GM18499 (cell line): ENCODE results near the gene KDM5B.

ENCODE experiments used
- ATAC-seq: cut with Tn5 transposase; IDR thresholded peaks from one replicate; pipeline ENCODE4 v1.9.1; 2021; ENCODE audit warnings: moderate number of reproducible peaks; ENCODE audit not compliant: insufficient read depth, unreplicated experiment

Gene KDM5B

GRCh38 chr1:202815120-202815519 is 6.9 kb upstream of the KDM5B start:
- ATAC-seq = no peak

- no peak for ATAC-seq
Observed at GRCh38 chr1:202812176-202813026, 4.2 kb upstream of the KDM5B start.

DNA sequence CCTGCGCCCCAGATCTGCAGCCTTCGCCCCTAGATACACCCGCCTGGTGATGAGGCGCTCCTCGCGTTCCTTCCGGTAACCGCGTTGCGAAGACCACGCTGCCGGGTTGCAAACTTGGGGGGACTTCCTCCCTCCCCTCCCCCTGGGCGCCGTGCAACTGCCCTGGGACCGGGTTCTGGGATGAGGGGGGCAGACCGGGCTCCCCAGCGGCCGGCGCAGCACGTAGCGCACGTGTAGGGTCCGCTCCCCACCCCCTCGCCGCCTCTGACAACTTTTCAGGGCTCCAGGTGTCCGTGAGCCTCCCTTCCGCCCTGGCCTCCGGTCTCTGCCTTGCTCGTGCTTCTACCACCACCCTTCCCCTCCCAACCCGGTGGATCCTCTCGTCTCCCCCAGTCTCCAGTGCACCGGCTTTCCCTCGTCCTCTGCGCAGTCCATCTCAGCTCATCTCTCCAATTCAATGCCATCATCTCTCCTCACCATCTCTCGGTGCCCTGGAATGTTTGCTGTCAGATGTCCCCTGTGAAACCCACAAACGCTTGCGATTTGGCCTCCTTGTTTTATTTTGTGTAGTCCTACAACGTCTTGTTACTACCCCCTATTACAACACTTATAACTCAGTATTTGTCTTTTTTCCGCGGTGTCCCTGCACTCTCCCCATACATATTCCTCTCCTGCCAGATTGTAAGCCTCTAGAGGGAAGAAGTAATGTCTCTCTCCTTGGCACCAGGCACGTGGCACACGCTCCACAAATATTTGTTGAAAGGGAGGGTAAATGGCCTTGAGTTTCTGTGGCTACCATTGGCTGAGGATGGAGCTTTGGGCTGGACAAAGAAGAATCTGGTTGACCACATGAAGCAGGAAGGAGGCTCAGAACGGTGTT is 3.3 kb upstream of the KDM5B start:
- ATAC-seq = no peak

DNA sequence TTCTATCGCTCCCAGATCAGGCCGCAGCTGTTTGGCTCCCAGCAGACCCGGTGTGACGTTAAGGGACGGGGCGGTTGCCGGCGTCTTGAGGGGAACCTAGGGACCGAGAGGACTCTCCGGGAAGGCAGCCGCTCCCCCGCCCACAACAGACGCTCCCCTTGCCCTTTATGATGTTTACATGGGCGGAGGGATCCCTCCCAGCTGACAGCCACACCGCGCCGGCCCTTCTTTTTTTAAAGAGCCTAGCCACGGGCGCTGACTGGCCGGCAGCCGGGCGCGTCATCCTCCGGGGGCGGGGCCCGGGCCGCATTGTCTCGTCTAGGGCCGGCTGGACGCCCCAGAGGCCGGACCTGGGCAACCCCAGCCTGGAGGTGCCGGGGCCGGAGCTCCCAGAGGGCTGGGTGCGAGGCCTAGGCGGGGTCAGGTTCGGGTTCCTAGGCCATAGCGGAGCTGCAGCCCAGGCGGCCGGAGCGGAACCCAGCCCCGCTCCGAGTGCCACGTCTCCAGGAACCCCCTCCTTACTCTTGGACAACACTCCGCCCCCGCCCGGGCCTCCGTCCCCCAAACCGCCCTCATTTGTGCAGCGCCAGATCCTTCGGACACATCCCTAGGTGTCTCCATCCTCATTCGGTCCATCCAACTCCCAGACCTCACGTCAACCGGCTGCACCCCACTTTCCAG is 2.5 kb upstream of the KDM5B start, which contains the start of gene PCAT6:
PCAT6 (plus strand) TSS at position 340 of the 681 bp plus-strand sequence.
- no peak for ATAC-seq

GRCh38 chr1:202810193-202810614 is 2.0 kb upstream of the KDM5B start:
- ATAC-seq = no peak

DNA sequence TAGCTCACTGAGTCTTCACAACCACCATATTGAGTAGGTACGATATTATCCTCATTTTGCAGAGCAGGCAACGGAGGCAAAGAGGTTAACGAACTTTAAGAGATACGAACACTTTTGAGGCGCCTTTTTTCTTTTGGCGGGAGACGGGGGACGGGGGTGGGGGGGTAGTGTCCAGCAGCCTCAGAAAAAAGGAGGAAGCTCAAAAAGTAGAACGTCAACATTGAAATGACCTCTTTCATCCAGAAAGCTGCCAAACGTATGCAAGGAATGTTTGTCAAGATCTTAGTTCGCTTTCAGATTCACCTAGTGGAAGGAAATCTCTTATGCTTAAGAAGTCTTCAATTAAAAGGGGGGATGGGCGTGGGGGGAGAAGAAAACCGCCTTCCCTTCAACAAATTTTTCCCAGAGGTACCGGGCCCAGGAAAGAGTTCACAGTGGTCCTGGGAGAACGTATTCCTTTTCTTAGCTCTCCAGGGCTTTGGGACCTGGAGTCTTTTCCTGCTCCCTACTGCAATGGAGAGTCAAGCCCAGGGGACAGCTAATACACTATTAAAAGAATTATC is 1.5 kb upstream of the KDM5B start:
- ATAC-seq = no peak

DNA sequence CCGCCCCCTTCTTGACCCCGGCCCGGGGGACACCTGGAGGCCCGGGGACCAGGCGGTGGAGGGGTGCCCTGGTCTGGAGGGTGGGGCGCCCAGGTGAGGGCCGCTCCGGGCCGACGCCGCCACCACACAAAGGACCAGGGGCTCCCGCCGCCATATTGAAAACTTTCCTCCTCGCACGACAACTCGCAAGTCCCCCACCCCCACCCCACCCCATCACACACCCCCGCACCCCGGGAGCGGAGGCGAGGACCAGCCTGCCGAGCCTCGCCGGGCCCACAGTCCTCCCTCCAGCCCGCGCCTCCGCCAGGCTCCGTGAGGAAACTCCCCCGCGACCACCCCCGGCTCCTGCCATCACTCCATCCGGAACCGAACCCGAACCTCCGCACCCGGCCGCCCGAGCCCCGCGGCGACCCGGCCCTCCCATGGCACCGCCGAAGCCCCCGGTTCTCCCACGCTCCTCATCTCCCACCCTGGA is 733 bp downstream of the KDM5B start:
- no peak for ATAC-seq

DNA sequence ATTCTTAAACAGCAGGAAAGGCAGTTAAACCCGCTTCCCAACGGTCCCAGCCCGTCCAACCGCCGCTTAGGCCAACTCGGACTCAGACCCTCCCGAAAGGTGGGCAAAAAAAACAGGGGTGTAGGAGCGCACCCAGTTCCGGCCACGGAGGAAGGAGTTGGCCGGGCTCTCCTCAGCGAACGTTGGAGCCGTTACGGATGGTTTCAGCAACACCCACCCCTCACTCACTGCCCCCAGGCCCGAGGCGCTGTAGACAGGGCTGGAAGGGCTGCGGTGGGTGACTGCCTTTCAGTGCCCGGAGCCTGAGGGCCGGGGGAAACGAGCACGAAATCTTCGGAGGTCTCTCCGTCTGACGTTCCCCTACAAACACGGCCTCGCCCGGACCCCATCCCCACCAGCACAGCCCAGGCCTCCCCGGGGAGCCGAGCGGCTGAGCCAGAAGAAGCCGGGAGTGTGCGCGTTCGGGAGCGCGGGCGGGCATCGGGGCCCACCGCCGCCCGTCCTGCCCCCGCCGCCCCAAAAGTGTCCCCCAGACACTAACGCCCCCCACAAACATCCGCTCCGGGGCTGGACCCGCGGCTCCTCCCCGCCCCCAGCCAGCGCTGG is 1.3 kb downstream of the KDM5B start:
- ATAC-seq = no peak

DNA sequence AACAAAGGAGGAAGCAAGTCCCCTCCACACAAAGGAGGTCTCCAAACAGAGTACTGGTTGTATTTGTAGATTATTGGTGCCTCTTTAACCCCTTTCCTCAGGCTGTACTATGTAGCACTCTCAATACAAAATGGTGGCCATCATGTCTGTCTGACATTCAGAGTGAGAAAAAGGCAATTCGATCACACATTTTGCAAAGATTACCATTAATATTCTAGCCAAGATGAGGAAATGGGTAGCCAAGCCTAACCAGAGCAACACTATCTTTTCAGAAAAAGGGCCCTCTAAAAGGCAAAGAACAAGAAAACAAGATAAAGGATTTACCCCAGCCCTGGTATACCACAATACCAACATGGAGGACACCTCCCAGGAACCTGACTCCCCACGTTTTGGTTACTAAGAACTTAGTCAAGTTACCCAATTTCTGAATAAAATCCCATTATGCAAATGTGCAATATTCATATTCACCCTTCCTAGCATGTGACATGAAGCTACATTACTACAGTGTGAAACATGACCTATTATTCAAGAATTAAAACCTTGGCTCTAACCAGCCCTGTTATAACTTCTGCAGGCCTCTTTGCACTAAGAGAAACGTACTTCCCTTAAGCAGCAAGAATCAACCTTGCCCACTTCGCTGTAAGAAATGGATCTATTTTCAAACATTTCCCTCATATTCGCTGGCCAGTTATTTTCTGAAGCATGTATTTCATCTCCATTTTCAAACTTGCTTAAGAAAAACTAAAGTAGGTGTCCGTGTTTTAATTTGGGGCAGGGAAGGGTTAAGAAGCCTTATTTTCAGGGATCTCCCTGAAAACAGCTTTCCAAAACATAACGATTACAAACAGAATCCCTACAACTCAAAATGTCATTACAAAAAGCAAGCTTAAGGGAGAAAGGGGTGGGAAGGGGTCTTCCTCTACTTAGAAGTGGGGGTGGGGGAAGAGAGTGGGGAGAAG is 2.1 kb downstream of the KDM5B start:
- ATAC-seq = no peak

- no peak for ATAC-seq
Observed at GRCh38 chr1:202804126-202804525, 4.1 kb downstream of the KDM5B start.

DNA sequence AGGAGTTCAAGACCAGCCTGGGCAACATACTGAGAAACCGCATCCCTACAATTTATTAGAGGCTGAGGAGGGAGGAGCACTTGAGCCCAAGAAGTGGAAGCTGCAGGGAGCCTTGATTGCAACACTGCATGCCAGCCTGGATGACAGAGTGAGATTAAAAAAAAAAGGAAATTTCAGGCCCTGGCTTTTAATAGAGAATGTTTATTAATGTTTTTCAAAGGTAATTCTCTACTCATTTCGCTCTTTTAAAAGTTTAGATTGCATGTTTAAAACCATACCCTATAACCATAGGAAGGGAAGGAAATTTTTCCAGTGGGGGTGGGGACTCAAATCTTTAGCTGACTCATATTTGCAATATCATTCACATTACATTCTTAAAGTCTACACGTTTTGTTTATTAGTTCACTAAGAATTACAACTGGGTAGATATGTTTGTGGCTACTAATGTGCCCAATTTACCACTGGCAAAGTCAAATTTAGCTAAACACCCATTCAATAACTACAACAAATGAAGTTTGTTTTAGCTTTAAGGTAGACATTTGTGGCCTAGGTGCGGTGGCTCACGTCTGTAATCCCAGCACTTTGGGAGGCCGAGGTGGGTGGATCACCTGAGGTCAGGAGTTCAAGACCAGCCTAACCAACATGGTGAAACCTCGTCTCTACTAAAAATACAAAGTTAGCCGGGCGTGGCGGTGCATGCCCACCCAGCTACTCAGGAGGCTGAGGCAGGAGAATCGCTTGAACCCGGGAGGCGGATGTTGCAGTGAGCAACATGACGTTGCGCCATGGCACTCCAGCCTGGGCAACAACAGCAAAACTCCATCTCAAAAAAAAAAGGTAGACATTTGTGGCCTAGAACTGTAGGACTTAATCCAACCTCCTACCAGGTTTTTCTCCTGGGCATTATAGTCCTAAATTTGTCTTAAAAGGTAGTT is 5.0 kb downstream of the KDM5B start:
- no peak for ATAC-seq

DNA sequence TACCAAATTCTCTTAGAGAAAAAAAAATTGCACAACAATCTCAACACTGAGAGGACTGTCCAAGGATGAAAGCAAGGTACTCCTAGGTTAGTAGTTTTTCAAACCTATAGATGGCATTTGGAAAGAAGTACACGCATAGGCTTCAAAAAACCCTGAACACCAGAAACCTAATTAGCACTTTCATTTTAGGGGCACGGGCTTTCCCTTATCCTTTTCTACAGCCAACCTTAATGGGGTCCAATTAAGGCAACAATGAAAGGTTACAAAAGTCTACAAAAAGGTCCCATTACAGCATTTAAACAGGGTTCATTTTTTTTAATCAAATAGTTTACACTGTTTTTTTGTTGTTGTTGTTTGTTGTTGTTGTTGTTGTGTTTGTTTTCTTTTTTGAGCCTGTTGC is 6.2 kb downstream of the KDM5B start:
- ATAC-seq = no peak

- no peak for ATAC-seq
Observed at GRCh38 chr1:202801175-202801574, 7.0 kb downstream of the KDM5B start.

DNA sequence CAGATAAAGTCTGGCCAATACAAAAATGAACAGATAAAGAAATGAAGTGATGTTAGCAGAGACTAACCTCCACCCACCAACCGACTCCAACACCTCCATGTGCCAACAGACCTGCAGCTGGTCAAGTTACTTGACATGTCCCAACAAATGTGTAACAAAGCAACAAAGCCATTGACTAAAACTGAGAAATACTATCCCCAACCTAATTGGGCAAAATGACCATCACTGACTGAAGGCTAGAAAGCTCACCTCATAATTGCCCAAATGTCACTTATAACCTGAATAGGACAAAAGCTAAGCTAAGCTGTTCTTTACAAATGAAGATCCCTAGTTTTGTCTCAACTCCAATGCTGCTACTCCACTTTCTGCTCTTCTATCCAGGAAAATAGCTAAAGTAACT is 7.5 kb downstream of the KDM5B start:
- ATAC-seq = no peak

DNA sequence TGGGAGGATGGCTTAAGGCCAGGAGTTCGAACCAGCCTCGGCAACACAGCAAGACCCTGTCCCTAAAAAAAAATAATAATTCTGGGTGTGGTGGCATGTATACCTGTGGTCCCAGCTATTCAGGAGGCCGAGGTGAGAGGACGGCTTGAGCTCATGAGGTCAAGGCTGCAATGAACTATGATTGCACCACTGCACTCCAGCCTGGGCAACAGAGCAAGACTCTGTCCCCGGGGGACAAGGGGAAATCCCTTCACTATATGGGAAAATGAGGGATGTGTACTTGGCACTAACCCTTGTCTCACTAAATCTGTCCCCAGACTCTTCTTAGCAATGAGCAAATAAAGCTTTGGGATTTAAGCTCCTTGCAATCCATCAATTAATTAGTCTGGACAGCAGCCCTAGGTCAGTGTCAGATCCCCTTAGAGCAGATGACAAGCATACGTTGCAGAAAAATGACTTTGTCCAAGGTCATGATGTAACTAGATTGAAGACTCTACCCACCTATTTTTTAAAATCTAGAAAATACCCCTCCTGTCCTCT is 9.4 kb downstream of the KDM5B start:
- no peak for ATAC-seq

- no peak for ATAC-seq
Observed at GRCh38 chr1:202798260-202798659, 10.0 kb downstream of the KDM5B start.

- no peak for ATAC-seq
Observed at GRCh38 chr1:202796670-202797069, 11.6 kb downstream of the KDM5B start.
